HG02759 (cell line): Measurements from ENCODE around the gene KRTAP10-4.
"Not testable (repeated sequence)": the region's sequence is repeated elsewhere in the genome, so short reads cannot be mapped to it uniquely, and the experiment has no call there.

Experiments
- ATAC-seq: cut with Tn5 transposase; IDR thresholded peaks from one replicate; pipeline ENCODE4 v1.9.1; 2021; ENCODE audit warnings: mild to moderate bottlenecking, moderate library complexity; ENCODE audit not compliant: unreplicated experiment

KRTAP10-4 gene

GRCh38 chr21:44575307-44576024 is 1.9 kb downstream of the KRTAP10-4 start:
- no peak for ATAC-seq

DNA sequence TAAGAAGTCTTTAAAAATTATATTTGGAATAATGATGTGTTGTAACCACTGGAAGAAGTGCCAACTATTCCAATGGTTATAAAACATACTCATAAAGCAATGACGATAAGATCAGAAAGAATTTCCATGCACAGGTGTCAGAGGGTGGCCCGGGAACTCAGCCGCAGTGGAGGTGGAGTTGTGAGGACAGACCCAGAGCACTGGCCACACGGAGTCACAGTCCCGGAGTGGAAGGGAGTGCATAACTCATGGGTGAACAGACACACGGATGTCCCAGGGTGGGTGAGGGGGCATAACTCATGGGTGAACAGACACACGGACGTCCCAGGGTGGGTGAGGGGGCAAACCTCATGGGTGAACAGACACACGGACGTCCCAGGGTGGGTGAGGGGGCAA is 2.5 kb downstream of the KRTAP10-4 start:
- no peak for ATAC-seq

- no peak for ATAC-seq
Measured at GRCh38 chr21:44578371-44579055, 5.0 kb downstream of the KRTAP10-4 start.

GRCh38 chr21:44579056-44579832 is 5.7 kb downstream of the KRTAP10-4 start:
- ATAC-seq: no peak

GRCh38 chr21:44579833-44580144 is 6.3 kb downstream of the KRTAP10-4 start:
- no peak for ATAC-seq

- ATAC-seq: not testable (repeated sequence)
Measured at GRCh38 chr21:44580231-44580821, 6.8 kb downstream of the KRTAP10-4 start, which contains the start of gene KRTAP10-5. TSS of gene KRTAP10-5 (minus strand) at chr21:44580604. CDS start at chr21:44580578, 26 bp downstream.

DNA sequence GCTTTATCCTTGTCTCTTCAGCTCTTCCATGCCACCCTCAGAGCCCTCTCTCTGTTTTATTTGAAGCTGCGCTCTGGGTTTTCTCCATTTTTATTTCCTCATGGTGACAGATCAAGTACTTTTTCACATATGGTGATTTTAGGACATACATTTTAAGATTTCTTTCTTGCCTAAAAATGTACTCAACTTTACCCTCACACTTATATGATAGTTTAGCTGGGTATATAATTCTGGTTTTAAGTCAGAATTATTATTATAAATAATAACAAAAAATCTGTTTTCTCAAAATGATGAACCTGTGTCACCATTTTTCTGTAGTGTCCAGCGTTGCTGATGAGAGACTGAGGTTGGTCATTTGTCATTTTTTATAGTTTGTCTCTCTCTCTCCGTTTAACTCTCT is 7.6 kb downstream of the KRTAP10-4 start:
- ATAC-seq: no peak

DNA sequence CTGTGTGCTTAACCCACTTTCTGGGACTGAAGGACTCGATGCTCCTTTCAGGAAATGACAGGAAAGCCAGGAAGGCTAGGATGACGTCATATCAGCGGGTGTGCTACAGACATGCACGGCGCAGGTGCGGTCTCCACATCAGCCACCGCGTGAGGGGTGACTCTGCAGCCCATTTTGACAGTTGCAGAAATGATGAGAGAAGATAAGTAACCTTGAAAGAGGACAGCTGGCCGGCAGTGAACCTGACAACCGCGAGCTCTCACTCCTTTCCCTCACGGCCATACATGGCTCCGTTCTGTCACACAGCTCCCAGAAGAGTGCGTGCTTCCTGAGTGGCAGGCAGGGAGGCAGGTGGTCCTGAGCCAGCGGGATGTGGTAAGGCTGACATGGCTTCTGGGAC is 8.5 kb downstream of the KRTAP10-4 start:
- ATAC-seq: no peak

DNA sequence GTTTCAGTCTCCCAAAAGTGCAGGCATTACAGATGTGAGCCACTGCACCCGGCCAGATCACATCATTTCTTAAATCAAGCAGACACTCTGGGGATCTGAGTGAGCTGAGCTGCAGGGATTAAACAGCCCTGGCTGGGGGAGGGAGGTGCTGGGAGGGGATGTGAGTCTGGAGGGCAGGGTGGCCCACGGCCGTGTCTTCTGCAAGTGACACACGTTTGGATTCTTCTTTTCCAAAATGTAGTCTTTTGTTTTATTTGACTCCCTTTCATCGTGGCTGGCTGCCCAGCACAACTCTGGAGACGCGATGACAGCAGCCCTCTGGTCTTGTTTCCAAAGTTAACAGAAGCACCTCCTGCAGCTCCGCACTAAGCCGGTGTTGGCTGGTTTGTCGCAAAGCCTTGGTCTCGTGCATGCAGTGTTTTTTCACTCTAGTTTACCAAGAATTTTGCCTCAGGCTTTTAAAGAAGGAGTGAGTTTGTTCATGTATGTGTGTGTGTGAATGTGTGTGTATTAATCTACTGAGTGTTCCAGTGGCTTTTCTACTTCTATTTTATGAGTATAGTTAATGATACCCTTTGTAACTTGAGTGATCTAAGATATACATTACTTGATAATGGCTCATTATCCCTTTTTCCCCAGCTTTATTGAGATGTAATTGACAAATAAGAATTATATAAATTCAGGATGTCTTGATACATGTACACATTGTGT is 9.7 kb downstream of the KRTAP10-4 start:
- ATAC-seq: no peak

- ATAC-seq: no peak
Measured at GRCh38 chr21:44583800-44584147, 10.2 kb downstream of the KRTAP10-4 start.

DNA sequence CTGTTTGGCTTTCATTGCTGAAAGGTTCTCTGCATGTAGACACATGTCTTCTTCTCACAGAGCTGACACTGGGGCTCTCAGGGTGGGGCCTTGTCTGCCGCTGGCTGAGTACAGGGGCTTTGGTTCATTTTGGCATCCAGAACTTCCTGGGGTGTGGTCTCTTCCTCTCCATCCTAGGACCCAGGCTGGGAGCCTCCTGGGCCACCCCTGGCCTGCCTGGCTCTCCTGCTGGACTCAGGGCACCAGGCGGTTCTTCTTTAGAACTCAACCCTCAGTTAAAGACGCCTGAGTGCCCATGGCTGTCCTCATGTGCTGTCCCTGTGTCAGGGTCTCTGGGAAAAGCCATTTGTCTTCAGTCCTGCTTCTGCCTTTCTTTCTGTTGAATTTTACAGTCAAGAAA is 12.4 kb downstream of the KRTAP10-4 start:
- ATAC-seq: no peak

GRCh38 chr21:44589094-44589493 is 15.6 kb downstream of the KRTAP10-4 start:
- no peak for ATAC-seq

DNA sequence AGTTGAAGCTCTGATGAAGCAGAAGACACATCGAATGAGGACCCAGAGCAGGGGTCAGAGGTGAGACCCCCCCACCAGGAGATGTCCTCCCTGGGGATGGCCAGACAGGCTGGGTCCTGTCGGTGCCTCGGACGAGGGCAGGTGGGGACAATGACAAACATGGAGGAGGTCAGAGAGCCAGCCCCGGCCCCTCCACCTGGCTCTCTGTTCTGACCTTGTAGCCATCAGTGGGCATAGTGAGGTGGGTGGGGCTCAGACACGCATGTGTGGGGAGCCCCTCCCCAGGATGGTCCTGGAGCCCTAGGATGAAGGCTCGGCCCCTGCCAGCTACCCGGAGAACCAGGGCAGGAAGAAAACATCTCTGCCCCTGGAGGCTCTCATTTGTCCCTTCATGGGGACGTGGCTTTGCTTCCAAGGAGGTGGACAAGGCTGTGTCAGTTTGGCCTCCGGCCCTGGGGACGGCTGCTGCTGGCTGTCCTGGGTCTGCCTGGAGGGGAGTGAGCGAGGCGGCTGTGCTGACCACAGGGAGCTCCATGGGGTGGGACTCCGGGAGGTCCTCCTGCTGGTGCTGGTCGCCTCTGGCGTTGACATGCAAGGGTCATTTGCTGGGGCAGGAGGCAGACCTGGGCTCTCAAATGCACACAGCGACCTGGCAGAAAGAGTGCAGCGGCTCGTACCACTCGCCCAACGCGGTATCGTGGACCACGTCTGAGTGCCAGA is 16.2 kb downstream of the KRTAP10-4 start:
- ATAC-seq: no peak

GRCh38 chr21:44590311-44590721 is 16.8 kb downstream of the KRTAP10-4 start:
- no peak for ATAC-seq

DNA sequence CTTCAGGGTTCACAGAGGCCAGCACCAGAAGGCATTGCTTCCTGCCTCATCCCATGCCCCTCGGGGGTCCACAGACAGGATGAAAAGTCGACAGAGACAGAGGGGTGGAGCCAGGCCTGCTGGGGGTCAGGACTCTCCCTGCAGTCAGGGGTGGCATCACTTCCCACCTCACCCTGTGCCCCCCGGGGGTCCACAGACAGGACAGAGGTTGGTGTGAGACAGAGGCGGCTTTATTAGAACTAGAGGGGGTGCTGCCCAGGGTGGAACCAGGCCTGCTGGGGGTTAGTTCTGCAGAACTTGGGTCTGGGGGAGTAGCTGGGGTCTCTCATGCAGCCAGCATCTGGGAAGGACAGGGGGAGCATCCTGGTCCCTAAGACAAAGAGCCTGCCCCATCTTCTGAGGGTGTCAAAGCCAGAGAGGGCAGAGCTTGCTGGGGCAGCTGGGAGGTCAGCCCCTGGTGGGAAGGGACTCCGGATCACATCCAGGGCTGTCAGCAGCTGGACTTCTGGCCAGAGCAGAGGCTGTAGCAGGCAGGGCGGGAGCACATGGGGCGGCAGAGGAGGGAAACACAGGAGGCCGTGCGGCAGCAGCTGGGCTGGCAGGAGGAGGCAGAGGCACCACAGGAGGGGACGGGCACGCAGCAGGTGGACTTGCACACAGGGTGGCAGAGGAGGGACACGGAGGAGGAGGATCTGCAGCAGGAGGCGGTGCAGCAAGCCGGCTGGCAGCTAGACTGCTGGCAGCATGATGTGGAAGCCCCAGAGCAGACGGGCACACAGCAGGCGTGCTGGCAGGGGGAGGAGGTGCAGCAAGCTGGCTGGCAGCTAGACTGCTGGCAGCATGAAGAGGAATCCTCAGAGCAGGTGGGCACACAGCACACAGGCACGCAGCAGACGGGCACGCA is 17.6 kb downstream of the KRTAP10-4 start:
- not testable (repeated sequence) for ATAC-seq

- not testable (repeated sequence) for ATAC-seq
Measured at GRCh38 chr21:44591801-44592130, 18.2 kb downstream of the KRTAP10-4 start.

DNA sequence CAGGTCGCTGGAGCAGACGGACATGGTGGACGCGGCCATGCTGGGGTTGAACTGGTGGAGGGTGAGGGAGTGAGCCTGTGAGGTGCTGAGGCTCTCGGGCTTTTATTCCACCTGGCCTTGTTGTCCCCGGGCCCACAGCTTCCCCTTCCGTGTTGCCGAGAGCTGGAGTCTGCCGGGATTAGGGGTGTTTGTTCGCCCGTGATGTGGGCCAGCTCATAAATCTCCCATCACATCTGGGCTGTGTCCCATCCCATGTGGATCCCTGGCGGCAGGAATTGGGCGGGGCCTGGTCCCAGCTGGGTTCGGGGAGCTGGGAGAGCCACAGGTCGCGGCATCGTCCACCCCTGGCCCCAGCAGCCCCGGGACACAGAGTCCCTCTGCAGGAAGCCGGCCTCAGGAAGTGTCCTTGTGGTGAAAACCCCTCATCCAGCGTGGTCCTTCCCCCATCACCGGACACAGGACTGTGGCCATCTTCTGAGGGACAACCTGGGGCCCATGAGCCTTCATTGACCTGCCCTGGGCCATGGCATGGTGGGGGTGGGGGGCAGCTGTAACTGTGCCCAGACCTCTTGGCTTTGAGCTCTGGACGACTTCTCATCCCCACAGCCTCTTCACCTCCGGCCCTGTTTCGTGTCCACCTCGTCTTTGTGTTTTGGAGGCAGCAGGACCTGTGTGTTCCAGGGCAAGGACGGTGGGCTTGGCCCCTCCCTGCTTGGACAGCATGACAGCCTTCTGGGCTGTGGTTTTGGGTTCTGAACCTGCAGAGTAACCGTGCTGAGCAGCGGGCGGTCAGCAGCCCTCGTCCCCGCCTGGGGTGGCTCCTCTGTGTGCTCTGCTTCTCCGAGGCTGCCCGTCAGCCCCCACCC is 19.1 kb downstream of the KRTAP10-4 start, which contains the start of gene KRTAP10-6:
Gene KRTAP10-6, minus strand, starts transcription at position 60 of the 866 bp plus-strand sequence. Its CDS starts 21 bp downstream, at position 39.
- ATAC-seq: no peak
